Loucy (cell line): ENCODE results near the gene COLEC11.

Source experiments
- EZH2phosphoT487 ChIP-seq: fragments of 200-600 bp; IDR thresholded peaks from 2 replicates; pipeline ENCODE4 v1.6.1; 2018; ENCODE audit warnings: antibody characterized with exemption, mild to moderate bottlenecking, moderate library complexity, borderline replicate concordance
- TF ChIP-seq, protein P1 (sequence below): fragments of 200-600 bp; sonication (generic); conservative IDR thresholded peaks from 2 replicates; pipeline ENCODE4 v1.5.1; 2014; ENCODE audit warnings: mild to moderate bottlenecking, antibody characterized with exemption, low read length

DNA sequence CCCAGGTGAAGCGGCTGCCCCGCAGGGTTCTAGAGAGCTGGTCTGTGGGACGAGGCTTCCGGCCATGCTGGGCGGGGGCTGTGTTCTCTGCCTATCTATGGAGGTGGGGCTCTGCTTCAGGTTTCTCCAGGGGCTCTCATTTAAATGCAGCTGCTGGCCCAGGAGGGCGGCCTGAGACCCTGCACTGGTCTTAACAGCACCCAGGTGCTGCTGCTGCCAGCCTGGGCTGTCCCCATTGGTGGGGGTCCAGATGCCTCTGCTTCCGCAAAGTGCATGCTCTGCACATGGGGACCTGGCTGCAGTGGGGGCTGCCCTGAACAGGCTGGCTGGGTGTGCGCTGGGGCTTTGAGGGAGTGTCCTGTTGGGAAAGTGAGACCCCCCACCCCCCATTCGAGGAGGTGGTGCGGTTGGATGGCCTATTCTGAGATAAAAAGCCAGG lies 33.3 kb downstream of the COLEC11 start:
- TF ChIP-seq, protein P1, sequence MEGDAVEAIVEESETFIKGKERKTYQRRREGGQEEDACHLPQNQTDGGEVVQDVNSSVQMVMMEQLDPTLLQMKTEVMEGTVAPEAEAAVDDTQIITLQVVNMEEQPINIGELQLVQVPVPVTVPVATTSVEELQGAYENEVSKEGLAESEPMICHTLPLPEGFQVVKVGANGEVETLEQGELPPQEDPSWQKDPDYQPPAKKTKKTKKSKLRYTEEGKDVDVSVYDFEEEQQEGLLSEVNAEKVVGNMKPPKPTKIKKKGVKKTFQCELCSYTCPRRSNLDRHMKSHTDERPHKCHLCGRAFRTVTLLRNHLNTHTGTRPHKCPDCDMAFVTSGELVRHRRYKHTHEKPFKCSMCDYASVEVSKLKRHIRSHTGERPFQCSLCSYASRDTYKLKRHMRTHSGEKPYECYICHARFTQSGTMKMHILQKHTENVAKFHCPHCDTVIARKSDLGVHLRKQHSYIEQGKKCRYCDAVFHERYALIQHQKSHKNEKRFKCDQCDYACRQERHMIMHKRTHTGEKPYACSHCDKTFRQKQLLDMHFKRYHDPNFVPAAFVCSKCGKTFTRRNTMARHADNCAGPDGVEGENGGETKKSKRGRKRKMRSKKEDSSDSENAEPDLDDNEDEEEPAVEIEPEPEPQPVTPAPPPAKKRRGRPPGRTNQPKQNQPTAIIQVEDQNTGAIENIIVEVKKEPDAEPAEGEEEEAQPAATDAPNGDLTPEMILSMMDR = no peak
- TF ChIP-seq EZH2phosphoT487 = no peak
